Retinal pigment epithelial cell (primary cell): ENCODE measurements around the gene MYMX.
A peak's percentile ranks its signal among the peaks of the same experiment; 100 is the strongest.

Source experiments
- DNase-seq: peaks from one replicate; pipeline ENCODE4 v3.0.0-alpha.2; 2010; ENCODE audit warnings: low read depth
- H3K4me3 ChIP-seq: 2 replicates; pipeline ENCODE4 v1.5.1; 2011; ENCODE audit warnings: mild to moderate bottlenecking, low read length, control low read depth, moderate library complexity
- CTCF ChIP-seq: conservative IDR thresholded peaks from 2 replicates; pipeline ENCODE4 v1.5.1; 2011; ENCODE audit warnings: low read depth, low read length, control low read depth, inconsistent platforms

MYMX gene

GRCh38 chr6:44264154-44265006, 47.7 kb downstream of the MYMX start:
- H3K4me3 ChIP-seq = peak overlapping the region; percentile 75
- TF ChIP-seq CTCF = no peak
- no peak for DNase-seq

- no peak for DNase-seq
- peak; percentile 47 for TF ChIP-seq CTCF
- peak within 1 kb of the TSS; percentile 75 for H3K4me3 ChIP-seq
Observed at GRCh38 chr6:44265007-44265721, 48.4 kb downstream of the MYMX start, which contains the start of gene NFKBIE. Gene NFKBIE, minus strand, starts transcription at chr6:44265551. Its CDS starts 205 bp downstream, at chr6:44265346.

GRCh38 chr6:44265722-44266233, 49.1 kb downstream of the MYMX start:
- no peak for TF ChIP-seq CTCF
- DNase-seq = no peak
- H3K4me3 ChIP-seq = peak overlapping the region; percentile 75

GRCh38 chr6:44266347-44266746, 49.6 kb downstream of the MYMX start:
- DNase-seq = no peak
- no peak for TF ChIP-seq CTCF
- no peak overlapping the region for H3K4me3 ChIP-seq

GRCh38 chr6:44267252-44267651, 50.5 kb downstream of the MYMX start:
- no peak for TF ChIP-seq CTCF
- H3K4me3 ChIP-seq = no peak overlapping the region
- no peak for DNase-seq
